Bladder microvascular endothelial cell (primary cell): ENCODE results near the gene ZNF581. TPM values are rescaled to one million over a fixed set of nuclear protein-coding genes. Genes with fewer than 3 reads are reported as not detected.

Source experiments
- total RNA-seq: library from RNA; depleted of rRNA; stranded (reverse); fragments of >200 nt; gene quantifications from 2 replicates; pipeline ENCODE4 v1.2.3, GENCODE V29; 2014

The ZNF581 gene
- 11.5 and 18.0 TPM in 2 replicates for total RNA-seq

GRCh38 chr19:55643003-55643886, at the start of gene ZNF581:
ZNF581 (plus strand) TSS chr19:55643649; CDS start chr19:55644572, 923 bp downstream.

GRCh38 chr19:55599468-55599841, 44.0 kb upstream of the ZNF581 start, which contains the start of gene FIZ1:
FIZ1 (minus strand) TSS chr19:55599517; CDS start chr19:55597865, 1,652 bp downstream.

DNA sequence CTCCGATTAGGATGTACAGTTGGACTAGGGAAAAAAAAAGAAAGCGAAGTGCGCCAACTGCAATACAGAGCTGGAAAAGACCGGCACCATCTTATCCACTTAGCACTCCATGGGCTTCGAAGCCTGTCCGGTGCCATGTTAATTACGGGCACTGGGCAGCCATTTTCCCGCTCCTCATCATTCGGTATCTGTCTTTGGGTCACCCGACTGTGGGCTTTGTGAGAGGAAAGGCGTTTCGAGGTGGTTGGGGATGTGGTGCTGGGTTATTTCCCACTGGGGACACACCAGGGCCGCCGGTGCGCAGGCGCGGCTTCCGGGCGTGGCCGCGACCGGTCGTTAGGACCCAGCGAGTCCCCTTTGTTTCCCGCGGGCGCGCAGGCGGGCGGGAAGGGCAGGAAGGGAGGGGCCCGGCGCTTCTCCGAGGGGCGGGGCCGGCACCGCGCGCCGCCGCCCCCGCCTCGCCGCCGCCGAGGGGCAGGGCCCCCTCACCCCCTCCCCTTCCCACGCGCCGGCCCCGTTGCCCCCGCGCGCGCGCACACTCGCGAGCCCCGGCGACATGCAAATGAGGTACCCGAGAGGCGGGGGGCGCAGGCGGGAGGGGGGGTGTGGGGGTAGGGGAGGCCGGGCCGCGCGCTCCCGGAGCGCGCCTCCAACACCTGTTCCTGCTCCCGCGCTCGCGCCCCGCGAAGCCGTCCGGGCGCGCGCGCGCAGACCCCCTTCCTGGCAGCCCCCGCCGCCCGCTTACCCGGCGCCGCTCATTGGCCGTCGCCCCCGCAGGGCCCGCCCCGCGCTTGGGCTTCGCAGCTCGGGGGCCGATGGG, 43.4 kb upstream of the ZNF581 start, which contains the start of gene ZNF524:
TSS of gene ZNF524 (plus strand) at position 447 of the 820 bp plus-strand sequence. CDS start 1,825 bp downstream, outside the sequence.

DNA sequence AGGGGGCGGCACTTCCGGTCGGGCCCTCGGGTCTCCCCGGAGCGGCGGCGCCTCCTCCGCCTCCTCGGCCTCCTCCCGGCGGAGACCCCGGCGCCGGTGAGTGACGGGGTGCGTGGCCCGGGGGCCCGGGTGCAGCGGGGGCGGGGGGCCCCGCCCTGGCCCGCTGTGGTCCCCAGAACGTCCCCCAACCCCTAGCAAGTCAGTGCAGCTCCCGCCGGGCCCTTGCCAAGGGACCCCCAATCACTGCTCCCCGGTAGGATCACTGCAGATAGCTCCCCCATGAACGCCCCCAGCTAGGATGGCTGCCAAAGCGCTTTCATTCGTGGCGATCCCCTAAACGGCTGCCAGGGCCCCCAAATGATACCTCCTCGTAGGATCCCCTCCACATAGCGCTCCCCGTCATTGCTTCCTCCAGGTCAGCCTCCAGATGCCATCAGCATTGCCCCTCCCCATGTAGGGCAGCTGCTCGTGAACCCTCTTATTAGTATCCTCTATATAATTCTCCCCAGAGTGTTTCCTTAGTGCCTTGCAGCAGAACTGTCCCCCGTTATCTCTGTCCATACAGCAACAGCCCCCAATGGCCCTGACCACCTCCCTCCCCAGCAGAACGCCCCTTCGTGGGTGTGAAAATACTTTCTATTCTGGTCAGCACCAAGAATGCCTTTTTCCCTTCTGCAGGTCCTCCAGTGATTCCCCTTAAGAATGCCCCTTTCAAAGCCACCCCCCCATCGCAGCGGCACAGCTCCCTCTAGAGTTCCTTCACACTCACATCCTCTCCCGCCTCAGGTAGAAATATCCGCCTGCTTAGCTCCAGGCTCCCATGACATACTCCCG, 37.6 kb upstream of the ZNF581 start, which contains the start of gene ZNF865:
TSS of gene ZNF865 (plus strand) at position 11 of the 834 bp plus-strand sequence. CDS start 7,972 bp downstream, outside the sequence.

DNA sequence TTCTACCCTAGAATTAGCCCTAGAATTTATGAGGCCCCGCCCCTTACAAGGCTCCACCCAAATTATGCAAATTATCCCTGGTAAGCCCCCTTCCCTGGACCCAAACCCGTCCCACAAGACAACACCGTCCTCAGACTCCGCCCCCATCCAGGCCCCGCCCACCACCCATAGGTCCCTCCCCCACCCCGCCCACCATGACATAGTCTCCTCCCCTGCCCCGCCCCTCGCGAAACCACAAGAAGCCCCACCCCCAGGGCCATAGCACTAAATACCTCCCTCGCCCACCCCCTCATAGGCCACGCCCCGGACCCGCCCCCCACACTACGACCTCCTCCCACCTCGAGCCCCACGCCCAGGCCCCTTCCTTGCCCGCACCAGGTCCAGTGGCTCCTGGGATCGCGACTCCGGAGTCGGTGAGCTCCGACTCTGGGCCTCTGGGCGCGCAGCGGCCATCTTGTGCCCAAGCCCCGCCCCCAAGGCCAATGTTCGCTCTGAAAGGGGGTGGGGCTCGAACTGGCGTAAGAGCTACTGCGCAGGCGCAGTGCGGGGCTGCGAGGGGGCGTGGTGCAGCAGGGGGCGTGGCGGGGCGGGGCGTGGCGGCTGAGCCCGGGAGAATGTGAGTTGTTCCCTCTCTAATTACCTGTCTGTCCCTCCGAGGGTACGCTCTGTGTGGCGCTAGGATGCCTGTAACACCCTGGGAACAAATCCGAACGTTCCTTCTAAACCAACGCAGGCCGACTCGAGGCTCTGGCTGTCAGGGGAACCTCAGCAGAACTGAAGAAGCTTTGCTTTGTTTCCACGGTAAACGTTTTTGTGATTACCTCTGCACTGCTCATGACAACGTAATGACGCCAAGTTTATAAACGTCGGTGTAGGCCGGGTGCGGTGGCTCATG, 19.1 kb upstream of the ZNF581 start, which contains the start of gene ZNF784:
TSS of gene ZNF784 (minus strand) at position 458 of the 895 bp plus-strand sequence. CDS start at position 453, 5 bp downstream.

GRCh38 chr19:55640577-55641425, 2.6 kb upstream of the ZNF581 start, which contains the start of gene ZNF580:
ZNF580 (plus strand) TSS chr19:55641002; CDS start chr19:55642509, 1,507 bp downstream.

DNA sequence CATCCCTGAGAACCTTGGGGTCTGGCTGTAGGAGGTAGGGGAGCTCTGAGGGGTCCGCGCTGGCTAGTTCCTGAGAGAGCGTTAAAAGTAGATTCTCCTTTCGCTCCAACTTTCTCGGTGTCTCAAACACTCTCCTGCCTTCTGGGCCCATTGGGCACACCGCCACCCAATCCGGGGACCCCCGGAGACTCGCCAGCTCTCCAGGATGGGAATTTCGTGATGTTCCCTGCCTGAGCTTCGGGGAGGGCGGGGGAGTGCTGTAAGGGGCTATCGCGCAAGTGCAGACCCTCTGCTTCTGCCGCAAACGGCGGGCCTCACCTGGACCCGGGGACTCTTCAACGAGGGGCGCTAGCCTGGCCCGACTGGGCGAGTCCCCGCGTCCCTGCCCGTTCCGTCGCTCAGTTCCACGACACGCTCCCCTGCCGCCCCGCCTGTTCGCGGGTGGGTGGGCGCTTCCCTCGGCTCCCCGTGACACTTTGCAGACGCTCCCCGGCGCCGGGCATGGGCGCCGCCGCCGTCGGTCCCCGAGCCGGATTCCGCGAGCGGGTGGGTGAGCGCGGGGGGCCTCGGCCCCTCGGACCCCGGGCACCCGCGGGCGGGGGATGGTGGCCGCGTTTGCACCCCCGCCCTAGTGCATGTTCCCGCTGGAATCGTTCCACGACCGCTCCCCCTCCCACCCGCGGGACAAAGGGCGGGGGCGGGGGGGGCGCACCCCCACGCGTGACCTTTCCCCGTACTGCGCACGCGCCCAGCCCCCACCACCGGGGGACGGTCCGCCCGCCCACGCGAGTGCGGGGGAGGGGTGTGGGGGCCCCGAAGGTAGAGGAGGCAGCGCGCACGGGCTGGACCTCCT, 4.5 kb downstream of the ZNF581 start, which contains the start of gene CCDC106:
TSS of gene CCDC106 (plus strand) at position 481 of the 853 bp plus-strand sequence. CDS start 835 bp downstream, outside the sequence.

GRCh38 chr19:55654868-55655647, 11.6 kb downstream of the ZNF581 start, which contains the start of gene U2AF2:
U2AF2 (plus strand) TSS chr19:55655035; CDS start chr19:55655105, 70 bp downstream.

GRCh38 chr19:55674841-55675660, 31.6 kb downstream of the ZNF581 start, which contains the start of gene EPN1:
EPN1 (plus strand) TSS chr19:55675226; CDS start chr19:55678628, 3,402 bp downstream.

Other genes starting within 250 kb of the ZNF581 start
- gene UBE2S, start 235.9 kb upstream of the ZNF581 start, total RNA-seq = 31.8 and 82.4 TPM in 2 replicates
- not detected in 2 replicates for gene SHISA7, start 200.3 kb upstream of the ZNF581 start, total RNA-seq
- 38.4 and 40.0 TPM in 2 replicates for gene ISOC2, start 182.0 kb upstream of the ZNF581 start, total RNA-seq
- not detected in 2 replicates for gene C19orf85, start 178.9 kb upstream of the ZNF581 start, total RNA-seq
- 0.81 and 1.8 TPM in 2 replicates for gene ZNF628, start 167.0 kb upstream of the ZNF581 start, total RNA-seq
- gene NAT14, start 158.5 kb upstream of the ZNF581 start, total RNA-seq = 9.4 and 9.8 TPM in 2 replicates
- gene SSC5D, start 155.2 kb upstream of the ZNF581 start, total RNA-seq = 0.16 and 0.31 TPM in 2 replicates
- not detected in 2 replicates for gene SBK2, start 106.5 kb upstream of the ZNF581 start, total RNA-seq
- 0.13 and 0.16 TPM in 2 replicates for gene SBK3, start 98.1 kb upstream of the ZNF581 start, total RNA-seq
- gene ZNF579, start 62.8 kb upstream of the ZNF581 start, total RNA-seq = 2.1 and 3.0 TPM in 2 replicates
- gene FIZ1, start 44.1 kb upstream of the ZNF581 start, total RNA-seq = 1.3 and 3.1 TPM in 2 replicates
- gene ZNF524, start 43.4 kb upstream of the ZNF581 start, total RNA-seq = 9.5 and 10.5 TPM in 2 replicates
- gene ZNF865, start 38.0 kb upstream of the ZNF581 start, total RNA-seq = 0.97 and 1.5 TPM in 2 replicates
- gene ZNF784, start 19.1 kb upstream of the ZNF581 start, total RNA-seq = 3.9 and 4.7 TPM in 2 replicates
- gene ZNF580, start 2.6 kb upstream of the ZNF581 start, total RNA-seq = 1.5 and 2.9 TPM in 2 replicates
- 5.3 and 11.0 TPM in 2 replicates for gene CCDC106, start 4.6 kb downstream of the ZNF581 start, total RNA-seq
- gene U2AF2, start 11.4 kb downstream of the ZNF581 start, total RNA-seq = 94.9 and 152 TPM in 2 replicates
- gene EPN1, start 31.6 kb downstream of the ZNF581 start, total RNA-seq = 22.2 and 199 TPM in 2 replicates
- gene NLRP9, start 94.8 kb downstream of the ZNF581 start, total RNA-seq = not detected in 2 replicates
- 0.16 and 2.3 TPM in 2 replicates for gene RFPL4A, start 115.4 kb downstream of the ZNF581 start, total RNA-seq
- 0.31 TPM in 1 of 2 replicates, not detected in the other for gene RFPL4AL1, start 125.5 kb downstream of the ZNF581 start, total RNA-seq
- 0.06 TPM in 1 of 2 replicates, not detected in the other for gene NLRP11, start 188.3 kb downstream of the ZNF581 start, total RNA-seq
- gene NLRP4, start 192.9 kb downstream of the ZNF581 start, total RNA-seq = not detected in 2 replicates